Measurements from ENCODE around the gene KLK4. TPM values are rescaled to one million over a fixed set of nuclear protein-coding genes. Genes with fewer than 3 reads are reported as not detected.

Gene KLK4
- total RNA-seq, 1 experiment from 2014 or later = 0.84 TPM

DNA sequence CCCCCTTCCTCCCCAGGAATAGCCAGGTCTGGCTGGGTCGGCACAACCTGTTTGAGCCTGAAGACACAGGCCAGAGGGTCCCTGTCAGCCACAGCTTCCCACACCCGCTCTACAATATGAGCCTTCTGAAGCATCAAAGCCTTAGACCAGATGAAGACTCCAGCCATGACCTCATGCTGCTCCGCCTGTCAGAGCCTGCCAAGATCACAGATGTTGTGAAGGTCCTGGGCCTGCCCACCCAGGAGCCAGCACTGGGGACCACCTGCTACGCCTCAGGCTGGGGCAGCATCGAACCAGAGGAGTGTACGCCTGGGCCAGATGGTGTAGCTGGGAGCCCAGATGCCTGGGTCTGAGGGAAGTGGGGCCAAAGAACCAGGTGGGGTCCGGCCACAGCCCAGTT is 34.7 kb downstream of the KLK4 start:
- Histone ChIP-seq H3K9me3 (ENCODE audit: control insufficient read depth in 1 of 2, insufficient read depth in 1 of 2, low read depth in 1 of 2, low read length in 2 of 2) (no peaks in the 10 kb centered on the region), H3K4me3 (replicated peaks in 1 of 2; ENCODE audit: low read depth in 1 of 2, low read length in 2 of 2) (no peak overlapping the region), H3K4me1 (ENCODE audit: control insufficient read depth in 1 of 2, insufficient read depth in 2 of 2, low read length in 2 of 2) (no peaks in the 10 kb centered on the region), H2AFZ (ENCODE audit: low read depth, low read length, poor library complexity, severe bottlenecking) (no peak overlapping the region), H3K4me2 (ENCODE audit: low read length) (no peak overlapping the region), H4K20me1 (ENCODE audit: insufficient read depth) (no peaks in the 10 kb centered on the region), H3K79me2 (ENCODE audit: insufficient read depth, low read length) (no peaks in the 10 kb centered on the region), H3K9me2 (ENCODE audit: insufficient read depth) (no peaks in the 10 kb centered on the region), H3K36me3 (ENCODE audit: control insufficient read depth in 1 of 2, insufficient read depth in 2 of 2, low read length in 2 of 2) (no peaks in the 10 kb centered on the region), H3K9ac (ENCODE audit: low read length) (no peak overlapping the region), H3K27ac (ENCODE audit: low read depth, low read length) (no peak overlapping the region), H3K27me3 (ENCODE audit: insufficient read depth, low read length) (peaks cover 69% of the 10 kb centered on the region)
- intact Hi-C loops (cut with micrococcal nuclease) = no loop called here
- ChIA-PET RAD21 (ENCODE audit: low non-redundant PET in 1 of 2, low total read pairs in 2 of 2, uncharacterized antibody in 2 of 2, unreplicated experiment in 2 of 2) (no interaction called here), POLR2A (no interaction called here), CTCF (no interaction called here)
- TF ChIP-seq SRF (IDR thresholded peaks at IDR 0.05; ENCODE audit: low read depth) (no peak), POLR2A (IDR thresholded peaks at IDR 0.05; ENCODE audit: borderline replicate concordance, extremely low read depth, insufficient read depth, insufficient read length) (no peak), ELF1 (IDR thresholded peaks at IDR 0.05; ENCODE audit: borderline replicate concordance, low read depth) (no peak), POLR2AphosphoS5 (IDR thresholded peaks at IDR 0.05; ENCODE audit: low read depth, low read length) (no peak), TCF7L2 (IDR thresholded peaks at IDR 0.05; ENCODE audit: borderline replicate concordance, extremely low read depth, insufficient read depth, insufficient read length) (no peak), CBX3 (IDR thresholded peaks at IDR 0.05; ENCODE audit: low read depth) (no peak), EGR1 (IDR thresholded peaks at IDR 0.05; ENCODE audit: low read depth) (no peak), JUND (IDR thresholded peaks at IDR 0.05) (no peak), EZH2 (IDR thresholded peaks at IDR 0.05) (no peak), ZNF274 (IDR thresholded peaks at IDR 0.05; ENCODE audit: low read depth, low read length) (no peak), YY1 (IDR thresholded peaks at IDR 0.05; ENCODE audit: extremely low read depth, insufficient replicate concordance, low read depth, low read length) (no peak)
- TF ChIP-seq, protein P1, sequence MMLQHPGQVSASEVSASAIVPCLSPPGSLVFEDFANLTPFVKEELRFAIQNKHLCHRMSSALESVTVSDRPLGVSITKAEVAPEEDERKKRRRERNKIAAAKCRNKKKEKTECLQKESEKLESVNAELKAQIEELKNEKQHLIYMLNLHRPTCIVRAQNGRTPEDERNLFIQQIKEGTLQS (IDR thresholded peaks at IDR 0.05) = no peak
- no peak for DNase-seq (ENCODE audit: low read depth, low spot score)
- no peak for ATAC-seq
- no TSS peak for BruUV-seq (replicated peaks)

GRCh38 chr19:50875795-50876422 is 35.3 kb downstream of the KLK4 start:
- H3K9ac ChIP-seq (ENCODE audit: low read length) = no peak overlapping the region
- no peak overlapping the region for H2AFZ ChIP-seq (ENCODE audit: low read depth, low read length, poor library complexity, severe bottlenecking)
- H3K9me3 ChIP-seq (ENCODE audit: control insufficient read depth in 1 of 2, insufficient read depth in 1 of 2, low read depth in 1 of 2, low read length in 2 of 2) = no peaks in the 10 kb centered on the region
- no peak for DNase-seq (ENCODE audit: low read depth, low spot score)
- no peaks in the 10 kb centered on the region for H3K79me2 ChIP-seq (ENCODE audit: insufficient read depth, low read length)
- TF ChIP-seq CBX3 (IDR thresholded peaks at IDR 0.05; ENCODE audit: low read depth) = no peak
- no peak for TF ChIP-seq JUND (IDR thresholded peaks at IDR 0.05)
- H3K4me2 ChIP-seq (ENCODE audit: low read length) = no peak overlapping the region
- intact Hi-C loops (cut with micrococcal nuclease) = no loop called here
- no peaks in the 10 kb centered on the region for H4K20me1 ChIP-seq (ENCODE audit: insufficient read depth)
- H3K27ac ChIP-seq (ENCODE audit: low read depth, low read length) = no peak overlapping the region
- RAD21 ChIA-PET (ENCODE audit: low non-redundant PET in 1 of 2, low total read pairs in 2 of 2, uncharacterized antibody in 2 of 2, unreplicated experiment in 2 of 2) = no interaction called here
- peaks cover 73% of the 10 kb centered on the region for H3K27me3 ChIP-seq (ENCODE audit: insufficient read depth, low read length)
- no TSS peak for BruUV-seq (replicated peaks)
- POLR2A ChIA-PET = no interaction called here
- H3K4me1 ChIP-seq (ENCODE audit: control insufficient read depth in 1 of 2, insufficient read depth in 2 of 2, low read length in 2 of 2) = no peaks in the 10 kb centered on the region
- no peak overlapping the region for H3K4me3 ChIP-seq (replicated peaks in 1 of 2; ENCODE audit: low read depth in 1 of 2, low read length in 2 of 2)
- no peak for ATAC-seq
- no peaks in the 10 kb centered on the region for H3K9me2 ChIP-seq (ENCODE audit: insufficient read depth)
- no peaks in the 10 kb centered on the region for H3K36me3 ChIP-seq (ENCODE audit: control insufficient read depth in 1 of 2, insufficient read depth in 2 of 2, low read length in 2 of 2)
- CTCF ChIA-PET = no interaction called here
